Fibroblast of skin of back (primary cell): ENCODE results near the gene ARHGDIA.

Experiments used
- DNase-seq: peaks from one replicate; pipeline ENCODE4 v3.0.0-alpha.2; 2013

The ARHGDIA gene

DNA sequence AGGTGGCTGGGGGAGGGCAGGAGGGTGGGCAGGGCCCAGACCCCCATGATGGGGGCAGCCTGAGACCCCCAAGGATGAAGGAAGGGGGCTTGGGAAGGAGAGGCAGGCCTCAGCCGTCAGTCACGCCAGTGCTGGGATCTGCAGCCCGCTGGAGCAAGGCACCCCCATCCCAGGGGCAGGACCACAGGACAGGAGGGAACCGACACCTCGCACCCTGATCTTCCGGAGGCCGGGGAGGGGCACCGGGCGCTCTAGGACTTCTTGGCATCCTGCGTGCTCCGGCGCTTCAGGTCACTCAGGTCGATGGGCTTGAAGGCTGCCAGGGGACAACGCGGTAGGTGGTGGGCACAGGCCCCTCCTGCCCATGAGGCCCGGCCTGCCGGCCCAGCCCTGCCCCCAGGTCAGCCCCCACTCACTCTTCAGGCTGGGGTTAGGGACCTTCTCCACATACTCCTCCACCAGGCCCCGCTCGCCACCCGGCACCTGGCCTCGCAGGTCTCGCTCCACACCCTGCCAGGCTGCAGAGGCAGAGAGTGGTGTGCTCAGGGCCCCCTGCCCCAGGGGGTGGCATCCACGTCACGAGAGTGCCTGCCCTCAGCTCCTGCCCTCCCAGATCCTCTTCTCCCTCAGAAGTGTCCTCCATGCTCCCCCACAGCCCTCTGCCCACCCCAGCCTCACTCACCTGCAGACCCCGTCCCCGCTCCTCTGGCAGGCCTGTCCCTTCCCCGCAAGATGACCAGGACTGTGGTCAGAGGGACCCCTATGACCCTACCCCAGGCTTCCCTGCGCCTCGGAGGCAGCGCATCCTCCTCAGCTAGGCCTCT is 47.9 kb downstream of the ARHGDIA start:
- no peak for DNase-seq

DNA sequence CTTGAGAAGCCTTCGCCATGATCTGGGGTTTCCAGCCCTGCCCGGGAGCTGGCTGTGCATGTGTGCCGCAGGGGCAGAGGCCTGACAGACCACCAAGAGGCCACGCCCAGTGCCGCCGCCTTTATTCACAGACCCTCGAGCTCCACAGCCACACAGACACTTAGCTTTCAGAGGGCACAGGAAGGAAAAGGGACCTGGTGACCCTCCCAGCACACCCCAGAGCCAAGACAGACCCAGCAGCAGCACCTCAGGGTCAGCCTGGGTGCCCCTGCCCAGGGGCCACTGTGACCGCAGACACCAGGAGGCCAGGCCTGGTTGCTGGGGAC is 48.9 kb downstream of the ARHGDIA start:
- no peak for DNase-seq

DNA sequence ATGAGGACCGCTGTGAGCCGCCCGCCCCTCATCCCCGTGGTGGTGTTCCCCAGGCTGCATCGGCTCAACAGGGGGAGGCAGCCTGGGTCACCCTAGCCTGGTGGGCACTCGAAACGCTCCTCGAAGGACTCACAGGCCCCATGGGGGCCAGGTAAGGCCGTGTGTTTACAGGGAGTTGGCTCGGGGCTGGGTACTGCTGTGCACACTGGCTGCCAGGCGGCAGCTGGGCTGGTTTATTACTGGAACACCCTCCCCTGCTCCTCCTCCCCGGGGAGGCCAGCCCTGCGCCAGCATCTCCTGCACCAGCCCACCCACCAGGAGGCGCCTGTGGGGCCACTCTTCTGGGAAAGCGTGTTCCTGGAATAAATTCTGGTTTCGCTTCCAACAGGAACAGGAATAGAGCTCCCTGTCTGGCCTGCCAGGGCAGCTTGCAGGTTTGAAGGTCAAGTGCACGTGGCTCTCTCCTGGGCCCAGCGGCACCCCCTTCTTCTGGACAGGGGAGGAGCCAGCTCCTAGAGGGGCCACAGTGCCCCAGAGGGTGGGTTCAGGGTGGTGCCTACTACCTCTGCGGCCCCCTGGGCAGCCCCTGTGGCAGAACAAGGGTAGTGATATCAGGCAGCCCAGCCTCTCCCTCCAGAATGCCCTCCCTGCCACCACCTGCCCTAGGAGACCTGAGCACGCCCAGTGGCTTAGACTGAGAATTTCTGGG is 49.4 kb downstream of the ARHGDIA start:
- peak; percentile 37 for DNase-seq

DNA sequence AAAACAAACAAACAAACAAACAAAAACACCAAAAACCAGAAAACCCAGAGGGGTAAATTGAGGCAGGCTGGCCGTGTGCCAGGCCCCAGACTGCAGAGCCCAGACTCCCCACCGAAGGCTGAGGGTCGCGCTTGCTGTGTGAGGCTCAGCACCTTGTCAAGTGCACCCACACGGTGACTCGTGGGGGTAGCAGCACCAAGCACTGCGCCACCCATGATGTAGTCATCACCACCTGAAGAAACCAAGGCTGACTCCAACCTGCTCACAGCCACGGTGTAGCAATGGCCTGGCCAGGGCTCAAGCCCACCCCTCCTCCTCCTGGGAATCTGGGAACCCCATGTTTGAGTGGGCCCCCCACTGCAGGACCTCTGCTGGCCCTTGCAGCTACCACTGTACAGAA is 50.0 kb downstream of the ARHGDIA start:
- DNase-seq: no peak

DNA sequence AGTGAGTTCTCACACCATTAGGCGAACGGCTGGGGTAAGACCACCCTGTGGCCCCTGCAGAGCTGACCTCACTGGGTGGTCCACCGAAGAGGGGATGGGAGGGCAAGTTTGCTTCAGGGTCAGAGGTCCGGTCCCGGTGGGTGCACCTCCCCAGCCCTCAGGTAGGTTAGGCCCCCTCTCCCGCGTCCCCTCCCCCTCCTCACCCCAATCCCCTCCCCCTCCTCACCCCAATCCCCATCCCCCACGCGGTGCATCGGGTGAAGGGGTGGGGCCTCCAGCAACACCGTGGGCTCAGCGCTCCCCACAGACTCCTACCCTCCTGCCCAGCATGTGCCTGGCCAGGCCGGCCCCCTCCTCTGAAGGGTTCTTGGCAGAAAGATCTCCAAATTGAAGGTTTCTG is 51.4 kb downstream of the ARHGDIA start:
- DNase-seq: no peak

DNA sequence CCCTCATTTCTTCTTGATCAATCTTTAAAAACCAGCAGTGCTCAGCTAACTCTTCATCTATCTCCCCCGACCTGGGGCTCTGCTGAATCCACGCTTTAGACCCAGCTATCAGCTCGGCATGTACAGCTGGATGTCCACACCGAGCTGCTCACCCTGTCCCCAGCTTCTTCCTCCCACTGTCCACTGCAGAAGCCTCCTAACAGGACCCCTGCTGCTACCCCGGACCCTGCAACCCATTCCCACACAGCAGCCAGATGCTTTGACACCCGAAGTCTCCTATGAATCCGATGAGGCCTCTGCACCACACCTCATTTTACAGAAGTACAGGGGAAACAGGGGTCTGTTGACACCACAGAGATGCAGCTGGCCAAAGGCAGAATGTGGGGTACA is 53.4 kb downstream of the ARHGDIA start:
- DNase-seq: no peak
